Measurements from ENCODE around the gene PIGB.
"Not testable (repeated sequence)": the region's sequence is repeated elsewhere in the genome, so short reads cannot be mapped to it uniquely, and the experiment has no call there.

PIGB gene

DNA sequence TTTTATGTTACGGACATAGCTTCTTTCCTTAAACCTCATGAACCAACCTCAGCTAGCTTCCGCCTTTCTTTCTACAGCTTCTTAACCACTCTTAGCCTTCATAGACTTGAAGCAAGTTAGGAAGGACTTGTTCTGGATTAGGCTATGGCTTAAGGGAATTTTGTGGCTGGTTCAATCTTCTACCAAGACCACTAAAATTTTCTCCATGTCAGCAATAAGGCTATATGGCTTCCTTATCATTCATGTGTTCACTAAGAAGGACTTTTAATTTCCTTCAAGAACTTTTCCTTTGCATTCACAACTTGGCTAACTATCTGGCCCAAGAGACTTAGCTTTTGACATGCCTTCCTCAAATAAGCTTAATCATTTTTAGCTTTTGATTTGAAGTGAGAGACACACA, 64.7 kb downstream of the PIGB start:
- DNase-seq (ENCODE audit: low spot score): no peak

DNA sequence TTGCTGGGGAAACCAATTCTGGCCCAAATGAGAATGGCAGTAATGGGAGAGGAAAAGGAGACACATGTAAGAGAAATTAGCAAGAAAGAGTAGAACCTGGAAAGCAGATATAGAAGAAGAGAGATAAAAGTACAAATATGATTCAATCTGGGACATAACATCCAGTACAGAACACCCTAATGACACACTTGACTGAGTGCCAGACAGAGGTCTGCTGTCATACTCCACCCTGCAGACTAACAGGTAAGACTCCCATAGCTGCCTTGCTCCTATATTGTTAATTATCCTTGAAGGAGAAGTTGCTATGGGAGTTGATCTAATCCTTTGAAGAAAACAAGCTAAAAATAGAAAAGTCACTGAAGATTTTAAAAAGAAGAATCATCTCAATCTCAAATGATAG, 68.0 kb downstream of the PIGB start:
- DNase-seq (ENCODE audit: low spot score): no peak

GRCh38 chr15:55389264-55389607, 70.2 kb downstream of the PIGB start:
- DNase-seq (ENCODE audit: low spot score): no peak

DNA sequence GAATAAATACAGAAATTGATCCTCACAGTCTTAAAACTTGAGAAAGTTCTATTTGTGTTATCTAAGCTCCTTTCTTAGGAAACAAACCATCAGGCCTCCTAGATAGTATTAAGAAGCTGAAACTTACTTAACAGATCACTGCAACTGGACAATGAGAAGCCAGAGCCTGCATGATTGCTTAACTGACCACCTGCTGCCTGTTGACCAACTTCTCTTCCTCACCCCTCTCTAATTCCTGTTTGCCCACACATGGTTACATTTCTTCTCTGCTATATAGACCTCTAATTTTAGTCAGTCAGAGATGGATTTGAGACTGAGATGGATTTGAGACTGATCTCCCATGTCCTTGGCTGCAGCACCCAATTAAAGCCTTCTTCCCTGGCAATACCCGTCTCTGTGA, 75.7 kb downstream of the PIGB start:
- no peak for DNase-seq (ENCODE audit: low spot score)

DNA sequence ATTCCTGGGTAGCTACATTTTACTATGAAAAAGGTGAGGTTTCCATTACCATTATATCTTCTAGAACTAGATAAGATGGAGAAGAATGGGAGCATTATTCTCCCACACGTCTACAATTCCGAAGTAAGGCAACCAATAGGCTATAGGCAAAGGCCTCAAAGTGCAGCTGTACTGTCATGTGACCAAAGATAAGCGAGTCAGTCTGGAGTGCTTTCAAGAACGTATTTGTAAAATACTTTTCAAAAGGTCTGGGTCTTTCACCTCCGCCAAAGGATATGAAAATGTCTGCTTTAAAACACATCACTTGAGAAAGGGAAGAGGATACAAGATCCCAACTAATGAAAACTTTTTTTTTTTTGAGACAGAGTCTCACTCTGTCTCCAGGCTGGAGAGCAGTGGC, 79.2 kb downstream of the PIGB start:
- DNase-seq (ENCODE audit: low spot score): no peak

- not testable (repeated sequence) for DNase-seq (ENCODE audit: low spot score)
These were observed 81.0 kb downstream of the PIGB start for GRCh38 chr15:55400050-55400449.

DNA sequence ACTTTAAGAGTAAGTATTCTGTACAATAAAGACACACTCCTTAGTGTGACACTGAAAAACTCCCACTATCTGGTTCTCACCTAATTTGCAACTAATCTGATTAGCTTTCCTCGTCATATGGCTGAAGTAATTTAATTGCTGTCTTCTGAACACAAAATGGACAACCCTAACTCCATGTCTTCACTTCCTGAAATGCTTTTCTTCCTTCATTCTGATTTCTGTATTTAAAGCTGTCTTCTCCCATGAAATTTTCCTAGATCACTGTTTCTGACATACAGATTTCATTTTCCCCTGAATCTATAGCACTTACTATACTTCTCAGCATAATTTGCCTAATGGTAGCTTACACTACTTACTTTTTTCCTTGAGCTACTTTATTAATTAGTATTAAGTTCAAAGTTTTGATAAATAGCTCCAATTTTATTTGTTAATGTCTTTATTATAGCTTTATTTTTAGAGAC, 82.8 kb downstream of the PIGB start:
- DNase-seq (ENCODE audit: low spot score): no peak

GRCh38 chr15:55402707-55403106, 83.7 kb downstream of the PIGB start:
- peak; percentile 19 for DNase-seq (ENCODE audit: low spot score)

GRCh38 chr15:55403531-55403930, 84.5 kb downstream of the PIGB start:
- peak; percentile 61 for DNase-seq (ENCODE audit: low spot score)
